Glutamatergic neuron (in vitro differentiated cells): ENCODE data around the gene HIRIP3. TPM values are rescaled to one million over a fixed set of nuclear protein-coding genes. Genes with fewer than 3 reads are reported as not detected.
"Not testable (repeated sequence)": the region's sequence is repeated elsewhere in the genome, so short reads cannot be mapped to it uniquely, and the experiment has no call there.

ENCODE experiments used
- DNase-seq: peaks from one replicate; pipeline ENCODE4 v3.0.0; 2022
- H3K27ac Mint-ChIP-seq: one replicate; pipeline ENCODE4 v1.8.0; 2020; ENCODE audit warnings: mild to moderate bottlenecking, mixed read lengths, inconsistent platforms; ENCODE audit not compliant: unreplicated experiment
- H3K27me3 Mint-ChIP-seq: one replicate; pipeline ENCODE4 v1.8.0; 2020; ENCODE audit warnings: mild to moderate bottlenecking, moderate library complexity, mixed read lengths, inconsistent platforms; ENCODE audit not compliant: unreplicated experiment
- H3K36me3 Mint-ChIP-seq: one replicate; pipeline ENCODE4 v1.8.0; 2020; ENCODE audit warnings: mild to moderate bottlenecking, mixed read lengths, inconsistent platforms; ENCODE audit not compliant: unreplicated experiment
- H3K4me1 Mint-ChIP-seq: one replicate; pipeline ENCODE4 v1.8.0; 2020; ENCODE audit warnings: mild to moderate bottlenecking, low read depth, mixed read lengths, inconsistent platforms; ENCODE audit not compliant: unreplicated experiment
- H3K4me3 Mint-ChIP-seq: one replicate; pipeline ENCODE4 v1.8.0; 2020; ENCODE audit warnings: mild to moderate bottlenecking, mixed read lengths, inconsistent platforms; ENCODE audit not compliant: unreplicated experiment
- H3K9me3 Mint-ChIP-seq: one replicate; pipeline ENCODE4 v1.8.0; 2020; ENCODE audit warnings: mild to moderate bottlenecking, moderate library complexity, mixed read lengths, inconsistent platforms; ENCODE audit not compliant: unreplicated experiment
- CTCF ChIP-seq: fragments of 200-600 bp; sonication (generic); IDR thresholded peaks from one replicate; pipeline ENCODE4 v1.5.0; 2021; ENCODE audit not compliant: partially characterized antibody, unreplicated experiment
- total RNA-seq: library from RNA; stranded (reverse); fragmentation: NEBNext Ultra II Directional; extraction: Animal tissue kit (Norgen Biotek cat#: 25700); gene quantifications from one replicate; pipeline ENCODE4 v1.2.1, GENCODE V29; 2021; ENCODE audit not compliant: unreplicated experiment

HIRIP3 gene
- total RNA-seq, 1 donor from 2014 or later: 12.2 TPM

GRCh38 chr16:30017277-30017656, 21.9 kb upstream of the HIRIP3 start:
- DNase-seq: no peak
- Mint-ChIP-seq H3K27me3 (peaks cover 3% of the 10 kb centered on the region), H3K27ac (no peak overlapping the region), H3K4me3 (no peak overlapping the region), H3K9me3 (no peaks in the 10 kb centered on the region), H3K4me1 (peaks cover 2% of the 10 kb centered on the region), H3K36me3 (no peaks in the 10 kb centered on the region)
- TF ChIP-seq CTCF: no peak

DNA sequence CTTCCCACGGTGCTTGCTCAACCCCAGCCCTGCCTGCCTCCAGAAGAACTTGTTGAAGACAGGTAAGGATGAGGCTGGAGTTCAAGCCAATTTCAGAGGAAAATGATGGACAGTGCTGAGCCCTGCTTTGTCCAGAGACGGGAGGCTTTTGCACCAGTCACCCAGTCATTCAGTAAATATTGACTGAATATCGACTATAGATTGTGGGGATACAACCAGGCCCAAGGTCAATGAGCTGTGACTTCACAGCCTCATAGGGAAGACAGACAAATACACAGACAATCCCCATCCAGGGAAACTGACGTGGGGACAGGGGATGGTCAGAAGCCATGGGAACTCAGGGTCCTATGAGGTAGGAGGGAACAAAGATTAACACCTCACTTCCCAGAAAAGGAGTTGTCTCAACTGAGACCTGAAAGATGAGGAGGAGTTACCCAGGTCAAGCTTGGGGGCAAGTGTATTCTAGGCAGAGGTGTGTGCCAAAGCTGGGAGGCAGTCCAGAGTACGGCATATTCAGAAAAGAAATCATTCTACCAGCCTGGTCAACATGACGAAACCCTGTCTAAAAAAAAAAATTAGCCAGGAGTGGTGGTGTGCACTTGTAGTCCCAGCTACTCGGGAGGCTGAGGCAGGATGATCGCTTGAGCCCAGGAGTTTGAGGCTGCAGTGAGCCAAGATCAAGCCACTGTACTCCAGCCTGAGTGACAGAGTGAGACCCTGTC, 21.3 kb upstream of the HIRIP3 start:
- Mint-ChIP-seq H3K4me3 (no peak overlapping the region), H3K4me1 (peaks cover 5% of the 10 kb centered on the region), H3K27me3 (peaks cover 6% of the 10 kb centered on the region), H3K36me3 (no peaks in the 10 kb centered on the region), H3K27ac (no peak overlapping the region), H3K9me3 (no peaks in the 10 kb centered on the region)
- TF ChIP-seq CTCF: no peak
- DNase-seq: no peak

GRCh38 chr16:30015450-30015849, 20.0 kb upstream of the HIRIP3 start:
- DNase-seq, H3K4me3 Mint-ChIP-seq, H3K27ac Mint-ChIP-seq, H3K36me3 Mint-ChIP-seq, H3K27me3 Mint-ChIP-seq, H3K9me3 Mint-ChIP-seq, H3K4me1 Mint-ChIP-seq: not testable (repeated sequence)

DNA sequence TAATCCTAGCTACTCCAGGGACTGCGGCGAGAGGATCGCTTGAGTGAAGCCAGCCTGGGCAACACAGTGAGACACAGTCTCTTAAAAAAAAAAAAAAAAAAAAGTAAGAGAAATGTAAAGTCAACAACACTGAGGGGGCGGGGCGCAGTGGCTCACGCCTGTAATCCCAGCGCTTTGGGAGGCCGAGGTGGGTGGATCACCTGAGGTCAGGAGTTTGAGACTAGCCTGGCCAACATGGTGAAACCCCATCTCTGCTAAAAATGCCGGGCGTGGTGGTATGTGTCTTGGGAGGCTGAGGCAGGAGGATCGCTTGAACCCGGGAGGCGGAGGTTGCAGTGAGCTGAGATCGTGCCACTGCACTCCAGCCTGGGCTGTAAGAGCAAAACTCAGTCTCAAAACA, 17.2 kb upstream of the HIRIP3 start:
- not testable (repeated sequence) for H3K27ac Mint-ChIP-seq, H3K4me3 Mint-ChIP-seq, DNase-seq, H3K36me3 Mint-ChIP-seq, H3K4me1 Mint-ChIP-seq, H3K9me3 Mint-ChIP-seq
- peaks cover 13% of the 10 kb centered on the region for H3K27me3 Mint-ChIP-seq

- DNase-seq: no peak
Observed at GRCh38 chr16:30011714-30012504, 16.5 kb upstream of the HIRIP3 start.

More at GRCh38 chr16:30011714-30012504, 16.5 kb upstream of the HIRIP3 start:
- Mint-ChIP-seq H3K27ac (peak overlapping the region; percentile 70), H3K9me3 (peaks cover 5% of the 10 kb centered on the region), H3K27me3 (peaks cover 10% of the 10 kb centered on the region), H3K36me3 (no peaks in the 10 kb centered on the region), H3K4me1 (peaks cover 2% of the 10 kb centered on the region), H3K4me3 (peak overlapping the region; percentile 91)
- TF ChIP-seq CTCF: no peak
